NCI-H526 treated with DMSO at 0.1 percent for 48 hours (cell line): Measurements from ENCODE around the gene CYP4F2.
"Not testable (repeated sequence)": the region's sequence is repeated elsewhere in the genome, so short reads cannot be mapped to it uniquely, and the experiment has no call there.

Experiments
- DNase-seq: peaks from one replicate; lab custom pipeline; 2025; lab: John Stamatoyannopoulos, UW

Gene CYP4F2

GRCh38 chr19:15897738-15898276 is at the start of gene CYP4F2:
TSS of gene CYP4F2 (minus strand) at chr19:15898074. CDS start at chr19:15897611, 463 bp downstream.
- DNase-seq, result no peak

GRCh38 chr19:15945301-15945700 is 47.4 kb upstream of the CYP4F2 start:
- DNase-seq, result no peak

GRCh38 chr19:15944401-15944800 is 46.5 kb upstream of the CYP4F2 start:
- no peak for DNase-seq

GRCh38 chr19:15937771-15938170 is 39.9 kb upstream of the CYP4F2 start:
- no peak for DNase-seq

- DNase-seq, result no peak
Measured at GRCh38 chr19:15936950-15937349, 39.1 kb upstream of the CYP4F2 start.

- DNase-seq, result no peak
Measured at GRCh38 chr19:15936173-15936572, 38.3 kb upstream of the CYP4F2 start.

GRCh38 chr19:15935167-15935702 is 37.4 kb upstream of the CYP4F2 start:
- DNase-seq, result no peak

GRCh38 chr19:15934332-15935078 is 36.6 kb upstream of the CYP4F2 start, which contains the start of gene CYP4F11:
TSS of gene CYP4F11 (minus strand) at chr19:15934529. CDS start at chr19:15934408, 121 bp downstream.
- no peak for DNase-seq

GRCh38 chr19:15933761-15934331 is 36.0 kb upstream of the CYP4F2 start:
- not testable (repeated sequence) for DNase-seq

- no peak for DNase-seq
Measured at GRCh38 chr19:15928321-15928720, 30.4 kb upstream of the CYP4F2 start.

GRCh38 chr19:15926484-15926883 is 28.6 kb upstream of the CYP4F2 start:
- DNase-seq, result no peak

- DNase-seq, result no peak
Measured at GRCh38 chr19:15923702-15924101, 25.8 kb upstream of the CYP4F2 start.

GRCh38 chr19:15922021-15922420 is 24.1 kb upstream of the CYP4F2 start:
- DNase-seq, result no peak

- no peak for DNase-seq
Measured at GRCh38 chr19:15919243-15919642, 21.4 kb upstream of the CYP4F2 start.

GRCh38 chr19:15915109-15915508 is 17.2 kb upstream of the CYP4F2 start:
- DNase-seq, result no peak

GRCh38 chr19:15913830-15914229 is 16.0 kb upstream of the CYP4F2 start:
- no peak for DNase-seq

- no peak for DNase-seq
Measured at GRCh38 chr19:15913384-15913783, 15.5 kb upstream of the CYP4F2 start.

- DNase-seq, result no peak
Measured at GRCh38 chr19:15911599-15912235, 13.8 kb upstream of the CYP4F2 start.

- no peak for DNase-seq
Measured at GRCh38 chr19:15905026-15905425, 7.2 kb upstream of the CYP4F2 start.

GRCh38 chr19:15902898-15903297 is 5.0 kb upstream of the CYP4F2 start:
- DNase-seq, result not testable (repeated sequence)

GRCh38 chr19:15902254-15902653 is 4.4 kb upstream of the CYP4F2 start:
- no peak for DNase-seq

- no peak for DNase-seq
Measured at GRCh38 chr19:15900504-15900903, 2.6 kb upstream of the CYP4F2 start.

- DNase-seq, result not testable (repeated sequence)
Measured at GRCh38 chr19:15900032-15900431, 2.2 kb upstream of the CYP4F2 start.
